Breast epithelium (tissue), 3 donors: ENCODE measurements around the gene POU6F1.

Experiments used
- CTCF ChIP-seq, 3 donors: fragments of 450-650 bp; IDR thresholded peaks; one replicate each; pipeline ENCODE4 v1.5.1; 2016 to 2017; ENCODE audit warnings: antibody characterized with exemption in 3 of 3, mild to moderate bottlenecking in 3 of 3, moderate library complexity in 3 of 3
- POLR2A ChIP-seq: fragments of 450-650 bp; IDR thresholded peaks from one replicate; pipeline ENCODE4 v1.6.1; 2016; ENCODE audit warnings: antibody characterized with exemption, mild to moderate bottlenecking, moderate library complexity

GRCh38 chr12:51200806-51201205 is 17.1 kb downstream of the POU6F1 start:
- TF ChIP-seq CTCF (IDR thresholded peaks at IDR 0.05), result no peak
- no peak for TF ChIP-seq POLR2A
